HG02870 (cell line): ENCODE measurements around the gene CENPC.
A peak's percentile ranks its signal among the peaks of the same experiment; 100 is the strongest.
"Not testable (repeated sequence)": the region's sequence is repeated elsewhere in the genome, so short reads cannot be mapped to it uniquely, and the experiment has no call there.

Source experiments
- ATAC-seq: cut with Tn5 transposase; IDR thresholded peaks from one replicate; pipeline ENCODE4 v1.9.1; 2021; ENCODE audit warnings: mild to moderate bottlenecking, moderate library complexity; ENCODE audit not compliant: unreplicated experiment

Gene CENPC

DNA sequence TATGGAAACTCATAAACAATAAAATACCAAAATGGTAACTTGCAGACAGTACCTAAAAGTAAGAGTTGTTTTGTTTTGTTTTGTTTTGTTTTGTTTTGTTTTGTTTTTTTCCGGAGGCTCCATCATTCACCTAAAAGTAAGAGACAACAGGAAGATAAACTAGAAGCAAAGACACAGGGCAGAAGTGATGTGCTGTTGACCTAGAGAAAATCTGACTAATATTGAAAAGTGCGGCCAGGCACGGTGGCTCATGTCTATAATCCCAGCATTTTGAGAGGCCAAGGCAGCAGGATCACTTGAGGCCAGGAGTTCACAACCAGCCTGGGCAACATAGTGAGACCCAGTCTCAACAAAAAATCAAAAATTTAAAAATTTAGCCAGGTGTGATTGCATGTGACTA lies 5.6 kb upstream of the CENPC start:
- peak; percentile 39 for ATAC-seq

DNA sequence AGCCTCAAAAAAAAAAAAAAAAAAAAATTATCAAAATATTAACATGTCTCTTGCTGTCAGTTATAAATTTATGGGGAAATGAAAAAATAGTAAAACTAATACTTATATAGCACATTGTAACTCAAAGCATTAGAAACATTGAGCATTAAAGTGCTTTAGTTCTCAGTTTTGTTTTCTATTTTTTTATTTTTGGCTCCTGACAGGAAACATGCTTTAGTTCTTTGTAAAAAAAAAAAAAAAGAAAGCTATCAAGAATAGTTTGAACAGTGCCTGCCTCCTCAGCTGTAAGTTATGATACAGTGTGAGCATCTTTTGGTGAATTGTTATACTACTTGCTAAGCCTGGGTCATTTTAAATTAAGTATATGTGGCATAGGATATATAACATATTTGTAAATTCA lies 5.1 kb upstream of the CENPC start:
- peak; percentile 44 for ATAC-seq

DNA sequence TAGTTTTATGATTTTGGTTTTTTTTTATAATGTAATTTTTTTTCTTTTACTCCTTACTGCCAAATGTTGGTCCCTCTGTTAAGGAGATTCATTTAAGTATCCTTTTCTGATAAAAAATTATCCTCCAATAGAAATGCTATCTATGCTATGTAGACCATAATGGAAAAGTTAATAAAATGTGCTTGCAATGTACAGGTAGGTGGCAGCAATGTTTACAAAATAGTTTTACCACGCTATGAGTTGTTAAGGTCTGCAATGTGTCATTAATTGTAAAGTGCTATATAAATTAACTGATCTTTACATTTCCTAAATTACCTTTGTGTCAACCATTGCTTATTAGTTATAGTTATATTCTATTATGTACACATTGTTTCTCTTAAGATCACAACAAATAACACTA lies 3.8 kb upstream of the CENPC start:
- peak; percentile 25 for ATAC-seq

- ATAC-seq = no peak
These were observed 1.7 kb upstream of the CENPC start for GRCh38 chr4:67546971-67547370.

GRCh38 chr4:67546004-67546356 lies 677 bp upstream of the CENPC start:
- ATAC-seq = no peak

- no peak for ATAC-seq
These were observed 3.2 kb downstream of the CENPC start for GRCh38 chr4:67542076-67542475.

- no peak for ATAC-seq
These were observed 5.5 kb downstream of the CENPC start for GRCh38 chr4:67539830-67540229.

GRCh38 chr4:67535280-67535840 lies 9.9 kb downstream of the CENPC start:
- ATAC-seq = no peak

DNA sequence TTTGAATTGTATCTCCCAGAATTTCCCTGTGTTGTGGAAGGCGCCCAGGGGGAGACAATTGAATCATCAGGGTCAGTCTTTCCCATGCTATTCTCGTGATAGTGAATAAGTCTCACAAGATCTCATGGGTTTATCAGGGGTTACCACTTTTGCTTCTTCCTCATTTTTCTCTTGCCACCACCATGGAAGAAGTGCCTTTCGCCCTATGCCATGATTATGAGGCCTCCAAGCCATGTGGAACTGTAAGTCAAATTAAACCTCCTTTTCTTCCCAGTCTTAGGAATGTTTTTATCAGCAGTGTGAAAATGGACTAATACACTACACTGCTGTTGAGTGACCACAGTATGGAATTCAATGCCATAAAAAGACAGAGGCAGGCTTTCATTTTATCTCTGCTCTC lies 12.2 kb downstream of the CENPC start:
- ATAC-seq = no peak

GRCh38 chr4:67532397-67532796 lies 12.9 kb downstream of the CENPC start:
- ATAC-seq = not testable (repeated sequence)

GRCh38 chr4:67531379-67531962 lies 13.8 kb downstream of the CENPC start:
- no peak for ATAC-seq

GRCh38 chr4:67524140-67524539 lies 21.2 kb downstream of the CENPC start:
- not testable (repeated sequence) for ATAC-seq

GRCh38 chr4:67522851-67523671 lies 22.2 kb downstream of the CENPC start:
- ATAC-seq = no peak

GRCh38 chr4:67522230-67522629 lies 23.1 kb downstream of the CENPC start:
- ATAC-seq = no peak

- peak; percentile 81 for ATAC-seq
These were observed 23.8 kb downstream of the CENPC start for GRCh38 chr4:67521506-67521905.

DNA sequence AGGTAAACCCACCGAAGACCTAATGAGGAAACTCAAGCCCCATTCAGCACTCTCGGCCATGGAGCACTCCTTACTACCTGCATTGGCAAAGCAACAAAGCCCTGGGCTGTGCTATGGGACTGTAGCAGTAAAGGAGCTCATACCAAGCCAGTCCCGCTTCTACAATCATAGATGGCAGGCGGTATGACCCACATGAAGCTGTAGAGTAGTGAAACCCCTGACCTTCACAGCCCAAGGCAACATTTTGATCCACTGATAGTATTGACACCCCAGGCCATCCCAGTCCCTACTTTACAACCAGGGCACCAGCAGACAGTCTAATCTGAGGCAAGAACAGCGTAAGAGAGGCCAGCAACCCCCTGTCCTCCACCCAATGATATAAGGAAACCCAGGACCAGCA lies 25.2 kb downstream of the CENPC start:
- ATAC-seq = no peak

GRCh38 chr4:67512501-67512900 lies 32.8 kb downstream of the CENPC start:
- no peak for ATAC-seq

- ATAC-seq = no peak
These were observed 44.9 kb downstream of the CENPC start for GRCh38 chr4:67500373-67500772.

- no peak for ATAC-seq
These were observed 45.5 kb downstream of the CENPC start for GRCh38 chr4:67499799-67500198.

- ATAC-seq = no peak
These were observed 61.3 kb downstream of the CENPC start for GRCh38 chr4:67483868-67484602.

GRCh38 chr4:67480810-67481209 lies 64.5 kb downstream of the CENPC start:
- no peak for ATAC-seq

- no peak for ATAC-seq
These were observed 70.1 kb downstream of the CENPC start for GRCh38 chr4:67475155-67475554.
